Activated CD4-positive, alpha-beta T cell treated with anti-CD3 and anti-CD28 coated beads for 24 hours (primary cell): Measurements from ENCODE around the gene ABCB8.
"Not testable (repeated sequence)": the region's sequence is repeated elsewhere in the genome, so short reads cannot be mapped to it uniquely, and the experiment has no call there.

ENCODE experiments used
- DNase-seq, 2 donors: peaks; one replicate each; pipeline ENCODE4 v3.0.0-alpha.2; 2020; ENCODE audit warnings: low read depth in 2 of 2

The ABCB8 gene

DNA sequence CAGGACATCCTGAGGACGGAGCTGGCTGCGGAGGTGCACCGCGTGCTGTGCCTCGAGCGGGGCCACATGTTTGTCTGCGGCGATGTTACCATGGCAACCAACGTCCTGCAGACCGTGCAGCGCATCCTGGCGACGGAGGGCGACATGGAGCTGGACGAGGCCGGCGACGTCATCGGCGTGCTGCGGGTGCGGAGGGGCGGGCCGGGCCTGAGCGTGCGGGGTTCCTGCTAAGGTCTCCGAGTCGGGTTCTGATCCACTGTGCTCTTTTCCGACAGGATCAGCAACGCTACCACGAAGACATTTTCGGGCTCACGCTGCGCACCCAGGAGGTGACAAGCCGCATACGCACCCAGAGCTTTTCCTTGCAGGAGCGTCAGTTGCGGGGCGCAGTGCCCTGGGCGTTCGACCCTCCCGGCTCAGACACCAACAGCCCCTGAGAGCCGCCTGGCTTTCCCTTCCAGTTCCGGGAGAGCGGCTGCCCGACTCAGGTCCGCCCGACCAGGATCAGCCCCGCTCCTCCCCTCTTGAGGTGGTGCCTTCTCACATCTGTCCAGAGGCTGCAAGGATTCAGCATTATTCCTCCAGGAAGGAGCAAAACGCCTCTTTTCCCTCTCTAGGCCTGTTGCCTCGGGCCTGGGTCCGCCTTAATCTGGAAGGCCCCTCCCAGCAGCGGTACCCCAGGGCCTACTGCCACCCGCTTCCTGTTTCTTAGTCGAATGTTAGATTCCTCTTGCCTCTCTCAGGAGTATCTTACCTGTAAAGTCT lies 14.3 kb upstream of the ABCB8 start:
- peak; percentile 63 to 77 for DNase-seq

DNA sequence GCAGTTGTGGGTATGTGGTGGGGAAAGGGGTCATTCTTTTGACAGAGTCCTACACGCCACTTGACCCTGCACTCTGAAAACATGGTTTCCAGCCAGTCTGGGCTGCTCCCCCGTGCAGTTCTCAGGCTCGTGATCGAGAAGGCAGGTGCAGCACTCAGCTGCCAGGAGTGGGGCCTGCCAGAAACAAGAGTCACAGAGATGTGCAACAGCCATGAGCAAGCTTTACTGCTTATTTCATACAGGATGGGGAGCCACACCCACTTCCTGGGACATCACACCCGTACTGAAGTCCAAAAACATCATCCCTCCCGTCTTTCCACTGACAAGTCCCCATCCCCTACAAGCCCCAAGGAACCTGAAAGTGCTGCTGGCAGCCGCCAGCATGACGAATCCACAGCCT lies 13.3 kb upstream of the ABCB8 start:
- DNase-seq: no peak

DNA sequence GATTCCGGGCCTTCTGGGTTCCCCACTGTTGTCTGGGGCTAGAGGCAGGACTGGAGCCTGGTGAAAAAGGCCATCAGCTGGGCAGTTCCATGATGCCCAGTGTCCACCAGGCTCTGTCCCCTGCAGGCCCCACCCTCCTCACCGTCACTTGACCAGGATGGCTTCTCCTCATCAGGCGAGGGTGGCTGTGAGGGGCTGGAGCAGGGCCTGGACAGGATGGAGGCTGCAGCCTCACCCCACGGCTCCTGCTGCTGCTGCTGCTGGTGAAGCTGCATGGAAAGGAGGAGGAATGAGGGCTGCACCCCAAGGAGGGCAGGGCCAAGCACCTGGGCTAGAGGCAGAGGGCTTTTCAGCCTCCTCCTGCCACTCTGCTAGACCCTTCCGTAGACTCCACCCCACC lies 12.3 kb upstream of the ABCB8 start:
- no peak for DNase-seq

GRCh38 chr7:151016505-151016904 lies 11.7 kb upstream of the ABCB8 start:
- no peak for DNase-seq

- no peak for DNase-seq
These were observed 11.3 kb upstream of the ABCB8 start for GRCh38 chr7:151016942-151017341.

DNA sequence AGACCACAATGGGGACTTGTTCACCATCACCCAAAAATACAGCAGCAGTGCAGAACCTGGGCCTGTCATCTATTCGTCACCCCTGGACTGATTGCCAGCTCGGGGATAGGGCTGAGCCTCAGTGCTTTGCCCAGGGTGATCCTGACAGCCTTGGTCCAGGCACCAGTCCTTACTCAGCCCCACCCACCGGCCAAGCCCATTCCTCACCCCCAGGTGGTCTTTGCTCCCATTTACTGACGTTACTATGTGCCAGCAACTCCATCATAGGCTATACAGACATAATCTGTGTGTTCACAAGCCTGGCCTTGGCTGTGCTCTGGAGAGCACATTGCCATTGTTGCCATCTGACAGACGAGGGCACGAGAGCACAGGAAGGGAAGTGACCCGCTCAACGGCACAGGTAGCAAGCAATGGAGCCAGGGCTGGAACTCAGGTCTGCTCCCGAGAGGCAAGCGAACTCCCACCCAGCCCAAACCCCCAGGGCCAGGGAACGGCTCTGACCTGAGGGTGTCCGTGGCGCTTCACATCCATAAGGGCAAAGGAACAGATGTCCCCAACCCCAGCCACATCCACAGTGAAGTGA lies 10.8 kb upstream of the ABCB8 start:
- DNase-seq: no peak

- DNase-seq: peak; percentile 75 to 76
These were observed 10.3 kb upstream of the ABCB8 start for GRCh38 chr7:151017953-151018420.

- DNase-seq: no peak
These were observed 9.7 kb upstream of the ABCB8 start for GRCh38 chr7:151018421-151019129.

DNA sequence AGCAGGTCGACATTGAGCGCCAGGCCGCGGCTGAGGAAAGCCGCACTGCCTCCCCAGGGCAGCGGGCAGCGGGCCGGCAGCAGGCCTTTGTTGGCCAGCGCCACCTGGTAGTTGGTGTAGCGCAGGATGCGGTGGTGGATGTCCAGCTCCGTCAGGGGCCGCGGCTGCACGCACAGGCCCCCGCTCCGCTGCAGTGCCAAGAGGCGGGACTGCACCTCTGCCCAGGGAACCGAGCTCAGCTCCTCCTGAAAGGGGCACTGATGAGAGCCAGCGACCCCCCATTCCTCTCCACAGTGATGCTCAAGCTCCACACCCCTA lies 9.2 kb upstream of the ABCB8 start:
- no peak for DNase-seq

DNA sequence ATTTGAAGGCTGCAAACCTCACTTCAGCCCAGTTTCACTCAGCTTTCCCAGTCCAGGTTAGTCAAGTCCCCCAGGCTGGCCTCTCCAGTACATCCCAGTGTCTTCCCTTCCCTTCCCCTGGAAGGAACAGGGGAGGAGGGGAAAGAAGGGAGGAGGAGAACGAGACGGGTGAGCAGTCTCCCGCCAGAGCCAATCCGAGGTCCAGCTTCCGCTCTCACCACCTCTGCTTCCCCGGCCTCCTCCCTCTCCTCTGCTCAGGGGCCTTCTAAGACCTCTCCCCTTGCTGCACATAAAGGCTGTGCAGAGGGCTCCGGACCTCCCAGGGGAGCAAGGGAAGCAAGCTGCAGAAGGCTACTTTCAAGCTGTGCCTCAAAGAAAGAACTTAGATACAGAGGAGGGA lies 8.0 kb upstream of the ABCB8 start:
- DNase-seq: no peak

DNA sequence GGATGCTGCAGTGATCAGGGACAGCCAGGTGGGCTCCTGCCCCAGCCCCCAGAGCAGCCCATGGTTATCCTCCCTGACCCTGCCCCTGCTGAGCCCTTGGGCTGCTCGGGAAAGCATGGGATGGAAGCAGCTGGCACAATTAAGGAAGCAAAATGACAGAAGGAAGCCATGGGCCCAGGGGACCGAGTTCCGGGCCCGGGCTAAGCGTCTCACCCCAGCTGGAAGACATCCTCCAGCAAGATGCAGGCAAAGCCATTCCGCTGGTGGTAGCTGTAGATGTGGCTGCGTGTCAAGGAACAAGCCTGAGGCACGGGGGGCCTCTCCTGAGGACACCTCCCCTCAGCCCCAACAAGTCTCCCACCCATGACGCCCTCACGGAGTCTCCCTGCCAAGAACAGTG lies 5.0 kb upstream of the ABCB8 start:
- no peak for DNase-seq

GRCh38 chr7:151024435-151025056 lies 3.7 kb upstream of the ABCB8 start, which contains the start of gene ATG9B:
Gene ATG9B (minus strand): TSS chr7:151024494. CDS start chr7:151024423, 71 bp downstream.
- DNase-seq: no peak

GRCh38 chr7:151025924-151026671 lies 2.2 kb upstream of the ABCB8 start:
- no peak for DNase-seq

DNA sequence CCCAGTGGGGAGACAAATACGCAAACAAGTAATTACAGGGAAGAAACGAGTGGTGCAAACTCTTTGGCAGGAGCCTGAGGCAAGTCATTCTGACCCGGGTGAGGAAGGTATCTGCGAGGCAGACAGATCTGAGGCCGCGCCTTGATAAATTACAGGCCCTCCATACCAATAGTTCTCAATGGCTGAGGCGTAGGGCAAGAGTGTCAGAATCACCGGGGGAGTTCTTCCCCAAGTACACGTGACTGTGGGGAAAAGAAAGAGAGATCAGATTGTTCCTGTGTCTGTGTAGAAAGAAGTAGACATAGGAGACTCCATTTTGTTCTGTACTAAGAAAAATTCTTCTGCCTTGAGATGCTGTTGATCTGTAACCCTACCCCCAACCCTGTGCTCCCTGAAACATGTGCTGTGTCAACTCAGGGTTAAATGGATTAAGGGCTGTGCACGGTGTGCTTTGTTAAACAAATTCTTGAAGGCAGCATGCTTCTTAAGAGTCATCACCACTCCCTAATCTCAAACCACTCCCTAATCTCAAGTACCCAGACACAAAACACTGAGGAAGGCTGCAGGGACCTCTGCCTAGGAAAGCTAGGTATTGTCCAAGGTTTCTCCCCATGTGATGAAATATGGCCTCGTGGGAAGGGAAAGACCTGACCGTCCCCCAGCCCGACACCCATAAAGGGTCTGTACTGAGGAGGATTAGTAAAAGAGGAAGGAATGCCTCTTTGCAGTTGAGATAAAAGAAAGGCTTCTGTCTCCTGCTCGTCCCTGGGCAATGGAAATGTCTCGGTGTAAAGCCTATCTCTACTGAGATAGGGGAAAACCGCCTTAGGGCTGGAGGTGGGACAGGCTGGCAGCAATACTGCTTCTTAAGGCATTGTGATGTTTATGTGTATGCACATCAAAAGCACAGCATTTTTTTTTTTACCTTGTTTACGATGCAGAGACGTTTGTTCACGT lies 1.2 kb upstream of the ABCB8 start:
- not testable (repeated sequence) for DNase-seq

- DNase-seq: not testable (repeated sequence)
These were observed 521 bp upstream of the ABCB8 start for GRCh38 chr7:151027728-151028130.

DNA sequence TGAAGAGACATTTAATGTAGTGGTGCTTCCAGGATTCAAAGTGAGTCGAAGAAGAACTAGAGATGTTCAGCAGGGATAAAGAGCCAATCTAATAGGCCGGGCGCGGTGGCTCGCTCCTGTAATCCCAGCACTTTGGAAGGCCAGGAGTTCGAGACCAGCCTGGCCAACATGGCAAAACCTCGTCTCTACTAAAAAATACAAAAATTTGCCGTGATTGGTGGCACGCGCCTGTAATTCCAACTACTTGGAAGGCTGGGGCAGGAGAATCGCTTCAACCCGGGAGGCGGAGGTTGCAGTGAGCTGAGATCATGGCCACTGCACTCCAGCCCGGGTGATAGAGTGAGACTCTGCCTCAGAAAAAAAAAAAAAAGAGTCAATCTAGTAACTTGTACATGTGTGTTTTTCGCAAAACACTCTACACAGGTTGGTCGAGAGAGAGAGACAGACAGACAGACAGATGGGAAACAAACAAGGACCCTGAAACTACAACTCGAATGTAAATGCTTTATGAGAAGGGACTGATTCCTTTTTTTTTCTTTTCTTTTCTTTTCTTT lies 775 bp downstream of the ABCB8 start:
- DNase-seq: no peak

- DNase-seq: no peak
These were observed 2.8 kb downstream of the ABCB8 start for GRCh38 chr7:151031011-151031410.

DNA sequence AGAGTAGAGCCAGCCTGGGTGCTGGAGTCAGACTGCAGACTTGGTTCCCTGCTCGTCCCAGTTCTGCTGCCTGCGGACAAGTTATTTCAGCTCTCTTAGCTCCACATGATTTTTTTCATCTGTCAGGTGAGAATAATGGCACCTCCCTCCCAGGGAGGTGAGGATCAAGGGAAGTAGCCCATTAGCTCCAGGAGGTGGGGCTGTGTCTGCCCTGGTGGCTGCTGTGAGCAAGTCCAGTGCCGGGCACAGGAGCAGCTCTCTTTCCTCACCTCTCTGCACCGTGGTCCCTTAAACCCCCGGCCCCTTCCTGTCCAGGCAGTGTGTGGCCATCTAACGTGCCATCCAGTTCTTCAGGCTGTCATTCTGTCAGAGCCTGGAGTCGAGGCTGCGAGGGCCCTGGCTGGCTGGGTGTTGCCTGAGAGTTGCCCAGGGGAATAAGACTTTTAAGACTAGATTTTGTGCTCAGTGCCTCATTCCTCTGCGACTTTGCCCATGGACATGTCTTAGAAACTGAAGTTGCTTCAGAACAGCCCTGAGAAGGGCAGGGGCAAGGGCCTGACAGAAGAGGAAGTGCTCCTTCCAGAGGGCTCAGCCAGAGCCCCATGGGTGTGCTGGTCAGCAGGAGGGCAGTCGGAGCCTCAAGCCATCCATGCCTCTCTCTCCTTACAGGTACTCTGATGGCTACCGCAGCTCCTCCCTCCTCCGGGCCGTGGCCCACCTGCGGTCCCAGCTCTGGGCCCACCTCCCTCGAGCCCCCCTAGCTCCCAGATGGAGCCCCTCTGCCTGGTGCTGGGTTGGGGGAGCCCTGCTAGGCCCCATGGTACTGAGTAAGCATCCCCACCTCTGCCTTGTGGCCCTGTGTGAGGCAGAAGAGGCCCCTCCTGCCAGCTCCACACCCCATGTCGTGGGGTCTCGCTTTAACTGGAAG lies 5.0 kb downstream of the ABCB8 start:
- no peak for DNase-seq

DNA sequence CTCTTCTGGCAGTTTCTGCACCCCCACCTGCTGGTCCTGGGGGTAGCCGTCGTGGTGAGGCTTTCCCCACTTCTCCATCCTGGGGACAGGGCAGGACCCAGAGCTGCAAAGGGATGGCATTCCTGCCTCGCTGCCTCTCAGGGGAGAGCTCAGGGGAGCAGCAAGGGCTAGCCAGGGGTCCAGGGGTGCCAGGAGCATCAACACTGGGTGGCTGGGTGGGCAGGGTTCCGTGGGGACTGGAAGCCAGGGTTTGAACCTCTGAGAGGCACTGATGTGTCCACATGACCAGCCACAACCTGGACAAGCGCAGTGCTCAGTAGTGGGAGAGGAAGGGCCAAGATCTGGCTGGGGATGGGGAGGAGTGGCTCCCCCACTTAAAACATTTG lies 5.6 kb downstream of the ABCB8 start:
- no peak for DNase-seq
